ENCODE data around the gene KCNIP1.

KCNIP1 gene

DNA sequence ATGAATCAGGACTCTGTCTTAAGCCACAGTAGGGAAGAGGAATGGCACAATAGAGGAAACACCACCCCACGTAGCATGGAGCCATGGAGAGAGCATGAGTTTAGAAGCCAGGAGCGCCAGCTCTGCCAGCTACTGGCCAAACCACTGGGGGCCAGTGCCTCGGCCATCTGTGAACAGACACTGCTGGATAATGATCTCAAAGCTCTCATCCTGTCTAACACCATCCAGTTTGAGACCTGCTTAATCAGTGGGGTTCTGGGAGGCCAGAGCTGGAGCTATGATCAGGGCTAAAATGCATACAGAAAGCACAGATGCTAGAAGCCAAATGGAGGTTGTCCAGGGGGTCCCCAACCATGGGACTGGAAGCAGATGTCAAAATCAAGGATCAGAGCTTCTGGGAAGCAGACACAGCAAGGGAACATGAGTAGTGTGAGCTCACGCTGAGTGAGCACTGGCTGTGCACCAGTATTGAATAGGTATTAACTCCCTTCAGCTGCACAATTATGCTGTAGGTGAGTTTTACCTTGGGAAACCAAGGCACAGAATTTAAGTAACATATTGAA is 92.7 kb downstream of the KCNIP1 start (continued):
- TF ChIP-seq, protein P1, sequence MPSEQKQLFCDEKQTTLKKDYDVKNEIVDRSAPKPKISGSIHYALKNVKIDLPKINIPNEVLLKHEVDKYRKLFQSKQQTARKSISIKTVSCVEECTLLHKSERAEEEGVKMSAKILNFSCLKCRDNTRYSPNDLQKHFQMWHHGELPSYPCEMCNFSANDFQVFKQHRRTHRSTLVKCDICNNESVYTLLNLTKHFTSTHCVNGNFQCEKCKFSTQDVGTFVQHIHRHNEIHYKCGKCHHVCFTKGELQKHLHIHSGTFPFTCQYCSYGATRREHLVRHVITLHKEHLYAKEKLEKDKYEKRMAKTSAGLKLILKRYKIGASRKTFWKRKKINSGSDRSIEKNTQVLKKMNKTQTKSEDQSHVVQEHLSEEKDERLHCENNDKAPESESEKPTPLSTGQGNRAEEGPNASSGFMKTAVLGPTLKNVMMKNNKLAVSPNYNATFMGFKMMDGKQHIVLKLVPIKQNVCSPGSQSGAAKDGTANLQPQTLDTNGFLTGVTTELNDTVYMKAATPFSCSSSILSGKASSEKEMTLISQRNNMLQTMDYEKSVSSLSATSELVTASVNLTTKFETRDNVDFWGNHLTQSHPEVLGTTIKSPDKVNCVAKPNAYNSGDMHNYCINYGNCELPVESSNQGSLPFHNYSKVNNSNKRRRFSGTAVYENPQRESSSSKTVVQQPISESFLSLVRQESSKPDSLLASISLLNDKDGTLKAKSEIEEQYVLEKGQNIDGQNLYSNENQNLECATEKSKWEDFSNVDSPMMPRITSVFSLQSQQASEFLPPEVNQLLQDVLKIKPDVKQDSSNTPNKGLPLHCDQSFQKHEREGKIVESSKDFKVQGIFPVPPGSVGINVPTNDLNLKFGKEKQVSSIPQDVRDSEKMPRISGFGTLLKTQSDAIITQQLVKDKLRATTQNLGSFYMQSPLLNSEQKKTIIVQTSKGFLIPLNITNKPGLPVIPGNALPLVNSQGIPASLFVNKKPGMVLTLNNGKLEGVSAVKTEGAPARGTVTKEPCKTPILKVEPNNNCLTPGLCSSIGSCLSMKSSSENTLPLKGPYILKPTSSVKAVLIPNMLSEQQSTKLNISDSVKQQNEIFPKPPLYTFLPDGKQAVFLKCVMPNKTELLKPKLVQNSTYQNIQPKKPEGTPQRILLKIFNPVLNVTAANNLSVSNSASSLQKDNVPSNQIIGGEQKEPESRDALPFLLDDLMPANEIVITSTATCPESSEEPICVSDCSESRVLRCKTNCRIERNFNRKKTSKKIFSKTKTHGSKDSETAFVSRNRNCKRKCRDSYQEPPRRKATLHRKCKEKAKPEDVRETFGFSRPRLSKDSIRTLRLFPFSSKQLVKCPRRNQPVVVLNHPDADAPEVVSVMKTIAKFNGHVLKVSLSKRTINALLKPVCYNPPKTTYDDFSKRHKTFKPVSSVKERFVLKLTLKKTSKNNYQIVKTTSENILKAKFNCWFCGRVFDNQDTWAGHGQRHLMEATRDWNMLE (tag by site-specific recombination; conservative IDR thresholded peaks at IDR 0.05; ENCODE audit: low read depth), result no peak
- TF ChIP-seq ZNF184 (tag by site-specific recombination; IDR thresholded peaks at IDR 0.05) (no peak), ZNF23 (tag by site-specific recombination; IDR thresholded peaks at IDR 0.05; ENCODE audit: borderline replicate concordance) (no peak), ZNF24 (tag by site-specific recombination; IDR thresholded peaks at IDR 0.05) (no peak), SCRT1 (tag by site-specific recombination; IDR thresholded peaks at IDR 0.05; ENCODE audit: borderline replicate concordance) (no peak), ZNF510 (tag by site-specific recombination; IDR thresholded peaks at IDR 0.05; ENCODE audit: insufficient replicate concordance) (no peak), ZNF610 (tag by site-specific recombination; IDR thresholded peaks at IDR 0.05; ENCODE audit: borderline replicate concordance) (no peak)
- TF ChIP-seq, protein P2, sequence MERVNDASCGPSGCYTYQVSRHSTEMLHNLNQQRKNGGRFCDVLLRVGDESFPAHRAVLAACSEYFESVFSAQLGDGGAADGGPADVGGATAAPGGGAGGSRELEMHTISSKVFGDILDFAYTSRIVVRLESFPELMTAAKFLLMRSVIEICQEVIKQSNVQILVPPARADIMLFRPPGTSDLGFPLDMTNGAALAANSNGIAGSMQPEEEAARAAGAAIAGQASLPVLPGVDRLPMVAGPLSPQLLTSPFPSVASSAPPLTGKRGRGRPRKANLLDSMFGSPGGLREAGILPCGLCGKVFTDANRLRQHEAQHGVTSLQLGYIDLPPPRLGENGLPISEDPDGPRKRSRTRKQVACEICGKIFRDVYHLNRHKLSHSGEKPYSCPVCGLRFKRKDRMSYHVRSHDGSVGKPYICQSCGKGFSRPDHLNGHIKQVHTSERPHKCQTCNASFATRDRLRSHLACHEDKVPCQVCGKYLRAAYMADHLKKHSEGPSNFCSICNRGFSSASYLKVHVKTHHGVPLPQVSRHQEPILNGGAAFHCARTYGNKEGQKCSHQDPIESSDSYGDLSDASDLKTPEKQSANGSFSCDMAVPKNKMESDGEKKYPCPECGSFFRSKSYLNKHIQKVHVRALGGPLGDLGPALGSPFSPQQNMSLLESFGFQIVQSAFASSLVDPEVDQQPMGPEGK (tag by site-specific recombination; IDR thresholded peaks at IDR 0.05), result no peak

DNA sequence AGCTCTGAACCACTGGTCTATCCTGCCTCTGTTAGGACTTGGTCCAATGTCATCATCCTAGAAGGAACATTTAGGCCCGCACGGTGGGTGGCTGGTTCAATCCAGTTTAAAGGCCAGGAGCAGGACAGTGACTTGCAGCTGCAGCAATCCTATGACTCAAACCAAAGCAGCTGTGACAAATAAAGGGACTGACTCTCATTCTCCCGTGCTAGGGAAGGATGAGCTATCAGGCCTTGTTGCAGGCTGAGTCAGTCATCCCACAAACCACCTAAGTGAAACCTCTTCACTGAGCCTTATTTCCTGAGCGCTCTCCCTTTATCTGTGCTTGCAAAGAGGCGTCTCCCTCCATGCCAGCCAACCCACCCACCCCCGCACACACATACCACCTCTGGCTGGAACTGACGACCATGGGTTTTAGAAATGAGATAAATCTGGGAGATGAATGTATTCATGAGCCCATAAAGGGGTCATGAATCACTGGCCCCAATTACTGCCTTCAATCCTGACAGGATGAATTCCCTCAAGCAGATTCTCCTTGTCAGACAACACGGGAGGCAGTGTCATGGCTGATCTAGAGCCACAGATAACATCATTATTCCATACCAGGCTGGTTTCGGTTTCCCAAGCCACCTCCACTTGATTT is 93.4 kb downstream of the KCNIP1 start:
- POLR2A ChIA-PET, result interaction anchor here (0.8 to 1.0 kb wide), 2 partner anchors 91 to 170 kb away, joined by 3 read pairs; no protein-coding TSS in a partner anchor
- Histone ChIP-seq H3K9me3 (ENCODE audit: control insufficient read depth, insufficient read depth, low read depth, low read length) (no peaks in the 10 kb centered on the region), H3K4me3 (ENCODE audit: low read depth, low read length) (no peak overlapping the region), H3K36me3 (ENCODE audit: control insufficient read depth in 2 of 2, insufficient read depth in 1 of 2, low read length in 2 of 2) (no peaks in the 10 kb centered on the region), H3K4me1 (ENCODE audit: control insufficient read depth, insufficient read depth, low read length) (0 out of 2 replicates have a peak, but pooled peaks cover 6% of the 10 kb centered on the region), H3K27ac (ENCODE audit: extremely low read depth, low read depth, low read length) (no peak overlapping the region)
- CTCF ChIA-PET, result interaction anchor here (0.7 to 3.0 kb wide), 7 partner anchors 22 to 164 kb away, joined by 3 to 14 read pairs (median 6); no protein-coding TSS in a partner anchor
- TF ChIP-seq MEIS1 (CRISPR knock-in tag; IDR thresholded peaks at IDR 0.05; ENCODE audit: borderline replicate concordance), result peak; percentile 54; the same call in 1 of the 2 replicates
- 0 out of 2 replicates have a peak, but pooled peaks have one; percentile 27 for TF ChIP-seq ZFP37 (tag by site-specific recombination; IDR thresholded peaks at IDR 0.05)
- TF ChIP-seq ZNF341 (tag by site-specific recombination; IDR thresholded peaks at IDR 0.05; ENCODE audit: low read depth), result no peak
- TF ChIP-seq, protein P3, sequence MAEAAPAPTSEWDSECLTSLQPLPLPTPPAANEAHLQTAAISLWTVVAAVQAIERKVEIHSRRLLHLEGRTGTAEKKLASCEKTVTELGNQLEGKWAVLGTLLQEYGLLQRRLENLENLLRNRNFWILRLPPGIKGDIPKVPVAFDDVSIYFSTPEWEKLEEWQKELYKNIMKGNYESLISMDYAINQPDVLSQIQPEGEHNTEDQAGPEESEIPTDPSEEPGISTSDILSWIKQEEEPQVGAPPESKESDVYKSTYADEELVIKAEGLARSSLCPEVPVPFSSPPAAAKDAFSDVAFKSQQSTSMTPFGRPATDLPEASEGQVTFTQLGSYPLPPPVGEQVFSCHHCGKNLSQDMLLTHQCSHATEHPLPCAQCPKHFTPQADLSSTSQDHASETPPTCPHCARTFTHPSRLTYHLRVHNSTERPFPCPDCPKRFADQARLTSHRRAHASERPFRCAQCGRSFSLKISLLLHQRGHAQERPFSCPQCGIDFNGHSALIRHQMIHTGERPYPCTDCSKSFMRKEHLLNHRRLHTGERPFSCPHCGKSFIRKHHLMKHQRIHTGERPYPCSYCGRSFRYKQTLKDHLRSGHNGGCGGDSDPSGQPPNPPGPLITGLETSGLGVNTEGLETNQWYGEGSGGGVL (tag by site-specific recombination; IDR thresholded peaks at IDR 0.05), result 0 out of 2 replicates have a peak, but pooled peaks have one; percentile 10
- no peak for TF ChIP-seq REPIN1 (tag by site-specific recombination; IDR thresholded peaks at IDR 0.05; ENCODE audit: low read depth)
- TF ChIP-seq EGR2 (tag by site-specific recombination; IDR thresholded peaks at IDR 0.05; ENCODE audit: low read depth), result peak; percentile 76
- peak; percentile 84; the same call in 1 of the 2 replicates for TF ChIP-seq SP7 (tag by site-specific recombination; IDR thresholded peaks at IDR 0.05)
- TF ChIP-seq ZXDB (tag by site-specific recombination; IDR thresholded peaks at IDR 0.05), result no peak
- peak; percentile 32; the same call in 1 of the 2 replicates for TF ChIP-seq FEZF1 (tag by site-specific recombination; IDR thresholded peaks at IDR 0.05)
- TF ChIP-seq ZNF354C (tag by site-specific recombination; IDR thresholded peaks at IDR 0.05; ENCODE audit: borderline replicate concordance, low read depth), result no peak
- no peak for TF ChIP-seq ZNF391 (tag by site-specific recombination; IDR thresholded peaks at IDR 0.05; ENCODE audit: borderline replicate concordance, low read depth)
- peak; percentile 47; the same call in 1 of the 2 replicates for TF ChIP-seq GLIS1 (tag by site-specific recombination; IDR thresholded peaks at IDR 0.05)
- TF ChIP-seq ZNF596 (tag by site-specific recombination; IDR thresholded peaks at IDR 0.05), result no peak
- TF ChIP-seq PRDM1 (tag by site-specific recombination; IDR thresholded peaks at IDR 0.05), result peak; percentile 63
- TF ChIP-seq ZNF335 (tag by site-specific recombination; conservative IDR thresholded peaks at IDR 0.05), result peak; percentile 71
- peak; percentile 80 for TF ChIP-seq ZFHX2 (tag by site-specific recombination; conservative IDR thresholded peaks at IDR 0.05)
- TF ChIP-seq ZNF529 (tag by site-specific recombination; IDR thresholded peaks at IDR 0.05; ENCODE audit: insufficient replicate concordance), result no peak
- TF ChIP-seq ZNF501 (tag by site-specific recombination; IDR thresholded peaks at IDR 0.05), result no peak
- no peak for TF ChIP-seq ZFP3 (tag by site-specific recombination; IDR thresholded peaks at IDR 0.05; ENCODE audit: low read depth)
- TF ChIP-seq ZSCAN23 (tag by site-specific recombination; IDR thresholded peaks at IDR 0.05), result no peak

Measured in HEK293 (cell line).